ENCODE data around the gene TEX13D. TPM values are rescaled to one million over a fixed set of nuclear protein-coding genes. Genes with fewer than 3 reads are reported as not detected.

Gene TEX13D
- total and polyA plus RNA-seq, 2 donors (not counting 3 experiments of a cell fraction or from before 2014, with no cell fraction given) = not detected

DNA sequence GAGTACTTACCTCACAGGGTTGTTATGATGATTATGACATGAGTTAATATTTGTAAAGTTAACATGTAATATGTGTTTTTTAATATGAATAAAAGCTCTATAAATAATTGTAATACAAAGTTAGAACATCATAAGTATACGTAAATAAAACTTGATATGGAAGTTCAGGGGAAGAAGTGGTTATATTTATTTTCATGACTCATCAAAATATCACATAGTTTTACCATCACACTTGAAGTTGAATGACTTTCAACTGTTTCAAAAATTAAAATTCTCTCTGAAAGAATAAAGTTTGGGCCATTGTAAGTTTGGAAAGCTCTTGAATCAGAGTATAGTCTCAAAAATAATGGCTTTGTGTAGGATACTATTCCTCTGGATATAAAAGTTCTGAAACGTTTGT is 22.2 kb downstream of the TEX13D start:
- Histone ChIP-seq H3K4me3 (replicated peaks in 1 of 3; ENCODE audit: insufficient read depth in 1 of 3, low read depth in 1 of 3, low read length in 3 of 3) (no peak overlapping the region), H3K36me3 (ENCODE audit: control insufficient read depth in 2 of 2, extremely low read depth in 1 of 2, insufficient read depth in 2 of 2, low read length in 2 of 2) (no peaks in the 10 kb centered on the region), H3K4me2 (ENCODE audit: insufficient read depth, low read length) (no peak overlapping the region), H3K9me3 (replicated peaks; ENCODE audit: control insufficient read depth, insufficient read depth, low read length) (no peaks in the 10 kb centered on the region), H3K9me1 (replicated peaks; ENCODE audit: control insufficient read depth, extremely low read depth, insufficient read depth, low read length) (no peaks in the 10 kb centered on the region), H3K27ac (ENCODE audit: insufficient read depth, low read depth, low read length) (no peak overlapping the region), H3K4me1 (ENCODE audit: control insufficient read depth, extremely low read depth, insufficient read depth, low read length) (no peaks in the 10 kb centered on the region), H3K9ac (replicated peaks; ENCODE audit: extremely low read depth, insufficient read depth, low read length) (no peak overlapping the region), H3K27me3 (ENCODE audit: control insufficient read depth in 2 of 2, insufficient read depth in 2 of 2, low read length in 2 of 2) (no peaks in the 10 kb centered on the region), H2AFZ (ENCODE audit: low read depth, low read length) (no peak overlapping the region), H3K79me2 (ENCODE audit: control insufficient read depth, insufficient read depth, low read length) (no peaks in the 10 kb centered on the region), H4K20me1 (replicated peaks; ENCODE audit: control insufficient read depth, extremely low read depth, insufficient read depth, low read length) (no peaks in the 10 kb centered on the region)
- CTCF ChIA-PET = interaction anchor here (1.1 kb wide), 1 partner anchor 10 kb away, joined by 3 read pairs; no protein-coding TSS in a partner anchor
- intact Hi-C loops (cut with micrococcal nuclease) = no loop called here
- DNase-seq (ENCODE audit: low read depth, low spot score) (no peak), FAIRE-seq (no peak)
- POLR2A ChIA-PET = no interaction called here
- no TSS peak for BruUV-seq (replicated peaks)
- dilution Hi-C loops (cut with MboI; ENCODE audit: extremely low pct_ligation_motif_present, low sequenced_read_pairs) = no loop called here
- TF ChIP-seq JUN (IDR thresholded peaks at IDR 0.05; ENCODE audit: borderline replicate concordance, insufficient read depth, insufficient read length, low read depth) = no peak
- no peak for TF ChIP-seq EZH2 (IDR thresholded peaks at IDR 0.05; ENCODE audit: borderline replicate concordance, low read depth, low read length, severe bottlenecking)
- TF ChIP-seq, protein P1, sequence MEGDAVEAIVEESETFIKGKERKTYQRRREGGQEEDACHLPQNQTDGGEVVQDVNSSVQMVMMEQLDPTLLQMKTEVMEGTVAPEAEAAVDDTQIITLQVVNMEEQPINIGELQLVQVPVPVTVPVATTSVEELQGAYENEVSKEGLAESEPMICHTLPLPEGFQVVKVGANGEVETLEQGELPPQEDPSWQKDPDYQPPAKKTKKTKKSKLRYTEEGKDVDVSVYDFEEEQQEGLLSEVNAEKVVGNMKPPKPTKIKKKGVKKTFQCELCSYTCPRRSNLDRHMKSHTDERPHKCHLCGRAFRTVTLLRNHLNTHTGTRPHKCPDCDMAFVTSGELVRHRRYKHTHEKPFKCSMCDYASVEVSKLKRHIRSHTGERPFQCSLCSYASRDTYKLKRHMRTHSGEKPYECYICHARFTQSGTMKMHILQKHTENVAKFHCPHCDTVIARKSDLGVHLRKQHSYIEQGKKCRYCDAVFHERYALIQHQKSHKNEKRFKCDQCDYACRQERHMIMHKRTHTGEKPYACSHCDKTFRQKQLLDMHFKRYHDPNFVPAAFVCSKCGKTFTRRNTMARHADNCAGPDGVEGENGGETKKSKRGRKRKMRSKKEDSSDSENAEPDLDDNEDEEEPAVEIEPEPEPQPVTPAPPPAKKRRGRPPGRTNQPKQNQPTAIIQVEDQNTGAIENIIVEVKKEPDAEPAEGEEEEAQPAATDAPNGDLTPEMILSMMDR (IDR thresholded peaks at IDR 0.05; ENCODE audit: extremely low read depth in 1 of 2, insufficient read depth in 1 of 2, low read depth in 1 of 2, low read length in 2 of 2) = no peak
- no peak for TF ChIP-seq FOS (IDR thresholded peaks at IDR 0.05; ENCODE audit: borderline replicate concordance, insufficient read depth, low read length)
- TF ChIP-seq, protein P2, sequence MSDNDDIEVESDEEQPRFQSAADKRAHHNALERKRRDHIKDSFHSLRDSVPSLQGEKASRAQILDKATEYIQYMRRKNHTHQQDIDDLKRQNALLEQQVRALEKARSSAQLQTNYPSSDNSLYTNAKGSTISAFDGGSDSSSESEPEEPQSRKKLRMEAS (IDR thresholded peaks at IDR 0.05; ENCODE audit: insufficient read depth, insufficient read length) = no peak
- no peak for TF ChIP-seq POLR2A (IDR thresholded peaks at IDR 0.05; ENCODE audit: low read depth, low read length)
- TF ChIP-seq GATA2 (IDR thresholded peaks at IDR 0.05; ENCODE audit: insufficient read depth, insufficient read length, low read depth, low read length) = no peak
- no peak for TF ChIP-seq MYC (IDR thresholded peaks at IDR 0.05; ENCODE audit: low read depth, low read length)
- no peak for TF ChIP-seq POLR2AphosphoS5 (IDR thresholded peaks at IDR 0.05; ENCODE audit: insufficient read depth, low read depth, low read length)
